IPS-15b (cell line): Measurements from ENCODE around the gene FBXW9.

Experiments used
- H3K27me3 ChIP-seq: one replicate; pipeline ENCODE4 v1.6.1; 2013; ENCODE audit warnings: low read length; ENCODE audit not compliant: control insufficient read depth, insufficient read depth
- H3K36me3 ChIP-seq: one replicate; pipeline ENCODE4 v1.6.1; 2013; ENCODE audit warnings: low read length; ENCODE audit not compliant: control insufficient read depth, insufficient read depth
- H3K4me1 ChIP-seq: one replicate; pipeline ENCODE4 v1.6.1; 2013; ENCODE audit warnings: mild to moderate bottlenecking, low read length; ENCODE audit not compliant: control insufficient read depth, insufficient read depth
- H3K4me3 ChIP-seq: one replicate; pipeline ENCODE4 v1.5.1; 2013; ENCODE audit warnings: low read depth, low read length
- H3K9ac ChIP-seq: one replicate; pipeline ENCODE4 v1.6.1; 2013; ENCODE audit warnings: low read depth, mild to moderate bottlenecking, low read length
- H3K9me3 ChIP-seq: one replicate; pipeline ENCODE4 v1.6.1; 2013; ENCODE audit warnings: mild to moderate bottlenecking, low read length; ENCODE audit not compliant: control insufficient read depth, insufficient read depth

FBXW9 gene

GRCh38 chr19:12642506-12642905, 53.9 kb downstream of the FBXW9 start:
- Histone ChIP-seq H3K4me3 (no peak overlapping the region), H3K4me1 (no peaks in the 10 kb centered on the region), H3K36me3 (peaks cover 5% of the 10 kb centered on the region), H3K9me3 (no peaks in the 10 kb centered on the region), H3K9ac (no peak overlapping the region), H3K27me3 (no peaks in the 10 kb centered on the region)

GRCh38 chr19:12641456-12641855, 55.0 kb downstream of the FBXW9 start:
- peaks cover 5% of the 10 kb centered on the region for H3K36me3 ChIP-seq
- H3K4me3 ChIP-seq = no peak overlapping the region
- no peaks in the 10 kb centered on the region for H3K9me3 ChIP-seq

GRCh38 chr19:12639901-12640613, 56.4 kb downstream of the FBXW9 start:
- Histone ChIP-seq H3K9me3 (no peaks in the 10 kb centered on the region), H3K4me1 (no peaks in the 10 kb centered on the region), H3K4me3 (peak overlapping the region; percentile 60), H3K9ac (peak overlapping the region; percentile 47), H3K36me3 (peaks cover 5% of the 10 kb centered on the region), H3K27me3 (no peaks in the 10 kb centered on the region)

More at GRCh38 chr19:12641456-12641855, 55.0 kb downstream of the FBXW9 start:
- H3K4me1 ChIP-seq = no peaks in the 10 kb centered on the region
- H3K27me3 ChIP-seq = no peaks in the 10 kb centered on the region
- H3K9ac ChIP-seq = no peak overlapping the region
